PC-3 (cell line): ENCODE measurements around the gene CHN1. TPM values are rescaled to one million over a fixed set of nuclear protein-coding genes. Genes with fewer than 3 reads are reported as not detected.

Experiments
- ATAC-seq: fragments of 200-7000 bp; cut with Tn5 transposase; 2 replicates; pipeline ENCODE4 v1.9.1; 2020; ENCODE audit warnings: mild to moderate bottlenecking, moderate library complexity
- BruUV-seq: library from RNA; stranded (reverse); fragments of 400-500 nt; replicated peaks from 2 replicates; lab custom pipeline; 2021; lab: Mats Ljungman, UMichigan
- CTCF ChIA-PET: fragments of 300-600 bp; sonication (Branson Sonifier 250); formaldehyde crosslinking; loops from one replicate; lab custom pipeline; 2022; ENCODE audit warnings: antibody characterized with exemption; lab: Charles Lee
- POLR2A ChIA-PET: fragments of 300-600 bp; sonication (Branson Sonifier 250); formaldehyde crosslinking; loops from one replicate; lab custom pipeline; 2022; ENCODE audit warnings: antibody characterized with exemption; ENCODE audit not compliant: unreplicated experiment; lab: Charles Lee
- DNase-seq: peaks from one replicate; pipeline ENCODE4 v3.0.0-alpha.2; 2015
- H2AFZ ChIP-seq: fragments of 300-600 bp; sonication (generic); 2 replicates; pipeline ENCODE4 v1.6.0; 2016; ENCODE audit warnings: antibody characterized with exemption, low read length
- H3F3A ChIP-seq: fragments of 300-600 bp; sonication (generic); one replicate; pipeline ENCODE4 v1.6.0; 2017; ENCODE audit warnings: antibody characterized with exemption, low read length, control low read depth, mild to moderate bottlenecking; ENCODE audit not compliant: unreplicated experiment
- H3K27ac ChIP-seq: fragments of 300-600 bp; sonication (generic); 2 replicates; pipeline ENCODE4 v1.5.1; 2016; ENCODE audit warnings: mild to moderate bottlenecking, low read length
- H3K27me3 ChIP-seq: fragments of 300-600 bp; sonication (generic); 2 replicates; pipeline ENCODE4 v1.6.1; 2016; ENCODE audit warnings: low read length, mixed read lengths
- H3K36me3 ChIP-seq: fragments of 300-600 bp; sonication (generic); 2 replicates; pipeline ENCODE4 v1.6.1; 2016; ENCODE audit warnings: low read depth, mixed run types, low read length, mixed read lengths
- H3K4me1 ChIP-seq: fragments of 300-600 bp; sonication (generic); 2 replicates; pipeline ENCODE4 v1.5.1; 2016; ENCODE audit warnings: low read length; ENCODE audit not compliant: insufficient read depth
- H3K4me2 ChIP-seq: fragments of 300-600 bp; sonication (generic); 2 replicates; pipeline ENCODE4 v1.6.0; 2016; ENCODE audit warnings: low read length
- H3K4me3 ChIP-seq: fragments of 300-600 bp; sonication (generic); 2 replicates; pipeline ENCODE4 v1.5.1; 2016; ENCODE audit warnings: mild to moderate bottlenecking, low read length, mixed read lengths
- H3K79me2 ChIP-seq: fragments of 300-600 bp; sonication (generic); 2 replicates; pipeline ENCODE4 v1.6.1; 2017; ENCODE audit warnings: low read length, mixed read lengths
- H3K9ac ChIP-seq: fragments of 300-600 bp; sonication (generic); 2 replicates; pipeline ENCODE4 v1.6.0; 2016; ENCODE audit warnings: mild to moderate bottlenecking, low read length
- H3K9me2 ChIP-seq: fragments of 300-600 bp; sonication (generic); replicated peaks from 2 replicates; pipeline ENCODE4 v1.6.1; 2016; ENCODE audit warnings: mixed run types, low read length, mixed read lengths
- H3K9me3 ChIP-seq: fragments of 300-600 bp; sonication (generic); 2 replicates; pipeline ENCODE4 v1.6.1; 2016; ENCODE audit warnings: low read length, mixed read lengths
- H4K20me1 ChIP-seq: fragments of 300-600 bp; sonication (generic); 2 replicates; pipeline ENCODE4 v1.6.1; 2016; ENCODE audit warnings: low read length, mixed read lengths
- EZH2 ChIP-seq: fragments of 300-600 bp; sonication (generic); IDR thresholded peaks from one replicate; pipeline ENCODE4 v1.6.1; 2017; ENCODE audit warnings: antibody characterized with exemption, mild to moderate bottlenecking, low read length; ENCODE audit not compliant: unreplicated experiment
- EZH2phosphoT487 ChIP-seq: fragments of 300-600 bp; sonication (generic); IDR thresholded peaks from 2 replicates; pipeline ENCODE4 v1.6.1; 2018; ENCODE audit warnings: mild to moderate bottlenecking, antibody characterized with exemption, low read length, borderline replicate concordance
- intact Hi-C: fragments of 100-400 bp; cut with micrococcal nuclease; formaldehyde crosslinking; loops from 2 replicates; pipeline ENCODE4 v1.9.0; 2023
- total RNA-seq: library from RNA; depleted of rRNA; stranded (reverse); fragments of >200 nt; gene quantifications from 2 replicates; pipeline ENCODE4 v1.2.3, GENCODE V29; 2014
- TF ChIP-seq, protein P1 (sequence below): fragments of 300-600 bp; sonication (generic); conservative IDR thresholded peaks from 2 replicates; pipeline ENCODE4 v1.5.1; 2017; ENCODE audit warnings: antibody characterized with exemption, low read depth, mild to moderate bottlenecking, low read length

The CHN1 gene
- total RNA-seq, 1 experiment from 2014 or later: 7.8 TPM

DNA sequence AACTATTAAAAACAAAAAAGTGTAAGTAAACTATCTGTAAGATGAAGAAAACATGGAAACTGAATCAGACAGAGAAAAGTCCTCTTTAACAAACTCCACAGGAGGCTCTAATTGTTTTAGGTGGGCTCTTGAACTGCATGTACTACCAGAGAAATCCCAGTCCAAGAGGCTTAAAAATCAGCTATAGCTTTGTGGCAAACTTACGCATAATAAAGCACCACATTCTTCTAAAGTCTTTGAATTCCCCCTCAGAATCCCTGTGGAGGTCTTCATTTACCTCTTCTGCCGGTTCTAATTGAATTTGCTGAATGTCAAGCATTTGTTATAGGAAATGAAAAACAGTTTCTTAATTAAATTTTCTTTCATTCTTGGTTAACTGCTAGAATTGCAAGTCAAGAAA lies 40.8 kb downstream of the CHN1 start:
- no peaks in the 10 kb centered on the region for H4K20me1 ChIP-seq
- H3K9me2 ChIP-seq: no peaks in the 10 kb centered on the region
- H3K9me3 ChIP-seq: no peaks in the 10 kb centered on the region
- no peak overlapping the region for H2AFZ ChIP-seq
- BruUV-seq: no TSS peak
- H3K79me2 ChIP-seq: no peaks in the 10 kb centered on the region
- no peak overlapping the region for H3K9ac ChIP-seq
- TF ChIP-seq, protein P1, sequence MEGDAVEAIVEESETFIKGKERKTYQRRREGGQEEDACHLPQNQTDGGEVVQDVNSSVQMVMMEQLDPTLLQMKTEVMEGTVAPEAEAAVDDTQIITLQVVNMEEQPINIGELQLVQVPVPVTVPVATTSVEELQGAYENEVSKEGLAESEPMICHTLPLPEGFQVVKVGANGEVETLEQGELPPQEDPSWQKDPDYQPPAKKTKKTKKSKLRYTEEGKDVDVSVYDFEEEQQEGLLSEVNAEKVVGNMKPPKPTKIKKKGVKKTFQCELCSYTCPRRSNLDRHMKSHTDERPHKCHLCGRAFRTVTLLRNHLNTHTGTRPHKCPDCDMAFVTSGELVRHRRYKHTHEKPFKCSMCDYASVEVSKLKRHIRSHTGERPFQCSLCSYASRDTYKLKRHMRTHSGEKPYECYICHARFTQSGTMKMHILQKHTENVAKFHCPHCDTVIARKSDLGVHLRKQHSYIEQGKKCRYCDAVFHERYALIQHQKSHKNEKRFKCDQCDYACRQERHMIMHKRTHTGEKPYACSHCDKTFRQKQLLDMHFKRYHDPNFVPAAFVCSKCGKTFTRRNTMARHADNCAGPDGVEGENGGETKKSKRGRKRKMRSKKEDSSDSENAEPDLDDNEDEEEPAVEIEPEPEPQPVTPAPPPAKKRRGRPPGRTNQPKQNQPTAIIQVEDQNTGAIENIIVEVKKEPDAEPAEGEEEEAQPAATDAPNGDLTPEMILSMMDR: no peak
- H3K27ac ChIP-seq: no peak overlapping the region
- CTCF ChIA-PET: interaction anchor here (0.6 kb wide), 1 partner anchor 26 kb away, joined by 3 read pairs; no protein-coding TSS in a partner anchor
- DNase-seq (no peak), ATAC-seq (no peak)
- no peaks in the 10 kb centered on the region for H3F3A ChIP-seq
- no peak overlapping the region for H3K4me3 ChIP-seq
- intact Hi-C loops: no loop called here
- H3K4me1 ChIP-seq: peaks cover 8% of the 10 kb centered on the region; the same call in 1 of the 2 replicates
- no peaks in the 10 kb centered on the region for H3K36me3 ChIP-seq
- POLR2A ChIA-PET: no interaction called here
- H3K4me2 ChIP-seq: no peak overlapping the region
- H3K27me3 ChIP-seq: no peaks in the 10 kb centered on the region

DNA sequence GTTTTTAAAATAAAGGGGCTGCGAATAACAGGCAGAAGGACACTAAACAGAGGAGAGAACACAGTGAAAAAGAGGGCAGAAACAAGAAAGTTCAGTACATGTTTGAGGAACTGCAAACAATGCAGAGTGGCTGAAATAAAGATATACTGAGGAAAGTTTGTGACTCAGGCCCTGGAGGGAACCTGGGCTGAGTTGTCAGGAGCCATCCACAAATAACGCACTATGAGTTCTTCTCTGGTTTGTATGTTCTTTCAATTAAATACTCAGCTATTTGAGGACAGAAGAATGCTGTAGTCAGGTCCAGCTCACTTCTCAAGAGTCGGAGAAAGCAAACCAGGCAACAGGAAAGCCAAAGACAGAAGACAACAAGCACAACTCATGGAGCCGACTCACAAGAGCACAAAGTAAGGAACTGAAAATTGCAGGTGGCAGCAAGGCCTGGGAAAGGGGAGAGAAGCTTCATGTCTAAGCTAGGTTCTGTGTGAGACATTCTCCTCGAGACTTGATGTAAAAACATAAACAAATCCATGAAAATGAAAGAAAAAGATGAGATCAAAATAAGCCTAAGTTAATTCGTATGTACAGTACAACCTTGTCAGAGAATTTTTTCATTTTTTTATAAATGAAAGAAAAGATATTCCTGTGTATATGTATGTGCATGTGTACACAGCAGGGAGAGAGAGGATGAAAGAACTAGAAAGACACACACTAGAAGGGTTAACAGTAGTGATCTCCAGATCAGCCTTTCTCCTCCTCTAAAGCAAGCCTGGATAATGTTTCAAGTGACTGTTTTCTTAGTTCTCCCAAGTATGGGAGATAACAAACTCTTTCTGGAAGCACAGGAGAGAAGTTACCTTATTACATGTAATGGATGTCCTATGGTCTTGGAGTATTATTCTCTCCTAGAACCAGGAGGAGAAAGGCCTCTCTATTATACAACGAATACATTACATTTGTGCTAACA lies 41.5 kb downstream of the CHN1 start:
- no peak for DNase-seq
- TF ChIP-seq EZH2: no peak
- no peak for TF ChIP-seq EZH2phosphoT487
- TF ChIP-seq, protein P1: no peak
- intact Hi-C loops: no loop called here
- H3K4me3 ChIP-seq: no peak overlapping the region
- H3K9ac ChIP-seq: no peak overlapping the region
- no peaks in the 10 kb centered on the region for H3K27me3 ChIP-seq
- no peaks in the 10 kb centered on the region for H4K20me1 ChIP-seq
- no peak for ATAC-seq
- no peaks in the 10 kb centered on the region for H3K9me2 ChIP-seq
- no TSS peak for BruUV-seq
- peaks cover 8% of the 10 kb centered on the region; the same call in 1 of the 2 replicates for H3K4me1 ChIP-seq
- no peaks in the 10 kb centered on the region for H3K36me3 ChIP-seq
- no peaks in the 10 kb centered on the region for H3K79me2 ChIP-seq
- no peaks in the 10 kb centered on the region for H3K9me3 ChIP-seq
- ChIA-PET POLR2A (no interaction called here), CTCF (interaction anchor here (0.6 kb wide), 1 partner anchor 26 kb away, joined by 3 read pairs; no protein-coding TSS in a partner anchor)
- H3K4me2 ChIP-seq: no peak overlapping the region
- H3K27ac ChIP-seq: no peak overlapping the region
- no peaks in the 10 kb centered on the region for H3F3A ChIP-seq
- no peak overlapping the region for H2AFZ ChIP-seq

DNA sequence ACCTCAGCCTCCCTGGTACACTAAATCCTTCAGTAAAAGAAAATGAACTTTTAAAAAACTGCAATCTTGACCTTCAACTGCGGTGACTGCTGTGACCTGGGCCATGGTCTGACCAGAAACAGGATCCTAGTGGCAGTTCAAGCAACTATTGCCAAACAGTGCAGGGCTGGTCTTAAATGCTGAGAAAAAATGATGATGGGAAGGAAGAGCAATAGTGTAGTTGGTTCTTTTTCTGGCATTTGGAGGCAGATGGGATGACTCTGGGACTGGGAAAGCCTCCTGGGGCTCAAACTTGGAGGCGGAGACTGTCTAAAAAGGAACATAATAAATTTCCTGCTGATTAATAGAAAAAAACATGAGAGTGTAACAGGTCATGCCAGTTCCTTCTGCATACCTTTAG lies 45.4 kb downstream of the CHN1 start:
- Histone ChIP-seq H2AFZ (no peak overlapping the region), H3K9me2 (no peaks in the 10 kb centered on the region), H3K27ac (no peak overlapping the region), H3F3A (no peaks in the 10 kb centered on the region), H3K4me2 (no peak overlapping the region), H3K27me3 (no peaks in the 10 kb centered on the region), H4K20me1 (no peaks in the 10 kb centered on the region), H3K79me2 (no peaks in the 10 kb centered on the region), H3K9me3 (no peaks in the 10 kb centered on the region), H3K36me3 (no peaks in the 10 kb centered on the region), H3K4me3 (no peak overlapping the region), H3K4me1 (no peaks in the 10 kb centered on the region), H3K9ac (no peak overlapping the region)
- no TSS peak for BruUV-seq
- DNase-seq (no peak), ATAC-seq (no peak)
- ChIA-PET POLR2A (no interaction called here), CTCF (no interaction called here)
- TF ChIP-seq, protein P1: no peak
- TF ChIP-seq EZH2 (no peak), EZH2phosphoT487 (no peak)
- intact Hi-C loops: no loop called here
